HepG2 (cell line): Measurements from ENCODE around the gene CPNE1. TPM values are rescaled to one million over a fixed set of nuclear protein-coding genes. Genes with fewer than 3 reads are reported as not detected.

Source experiments
- HNF4A ChIP-seq: sonication (generic); formaldehyde crosslinking; IDR thresholded peaks from 2 replicates; pipeline ENCODE4 v1.4.0; 2020; ENCODE audit warnings: missing genetic modification reagents
- HOXA7 ChIP-seq: sonication (generic); formaldehyde crosslinking; IDR thresholded peaks from 2 replicates; pipeline ENCODE4 v1.8.1; 2022; ENCODE audit warnings: mild to moderate bottlenecking, missing genetic modification reagents, moderate library complexity
- KIAA2018 ChIP-seq: sonication (generic); formaldehyde crosslinking; IDR thresholded peaks from 2 replicates; pipeline ENCODE4 v1.5.0; 2020; ENCODE audit warnings: mild to moderate bottlenecking, missing genetic modification reagents, borderline replicate concordance
- ZBTB37 ChIP-seq: sonication (generic); formaldehyde crosslinking; IDR thresholded peaks from 2 replicates; pipeline ENCODE4 v1.4.0; 2020; ENCODE audit warnings: mild to moderate bottlenecking, missing genetic modification reagents
- ZNF142 ChIP-seq: sonication (generic); formaldehyde crosslinking; IDR thresholded peaks from 2 replicates; pipeline ENCODE4 v1.4.0; 2020; ENCODE audit warnings: missing genetic modification reagents
- ZNF230 ChIP-seq: sonication (generic); formaldehyde crosslinking; IDR thresholded peaks from 2 replicates; pipeline ENCODE4 v1.4.0; 2020; ENCODE audit warnings: mild to moderate bottlenecking, missing genetic modification reagents
- ZNF30 ChIP-seq: sonication (generic); formaldehyde crosslinking; IDR thresholded peaks from 2 replicates; pipeline ENCODE4 v1.5.0; 2020; ENCODE audit warnings: mild to moderate bottlenecking, missing genetic modification reagents
- ZNF333 ChIP-seq: sonication (generic); formaldehyde crosslinking; IDR thresholded peaks from 2 replicates; pipeline ENCODE4 v1.4.0; 2020; ENCODE audit warnings: mild to moderate bottlenecking, missing genetic modification reagents, borderline replicate concordance
- ZNF343 ChIP-seq: sonication (generic); formaldehyde crosslinking; IDR thresholded peaks from 2 replicates; pipeline ENCODE4 v1.4.0; 2020; ENCODE audit warnings: mild to moderate bottlenecking, missing genetic modification reagents
- ZNF383 ChIP-seq: sonication (generic); formaldehyde crosslinking; IDR thresholded peaks from 2 replicates; pipeline ENCODE4 v1.4.0; 2020; ENCODE audit warnings: missing genetic modification reagents, mild to moderate bottlenecking, borderline replicate concordance
- ZNF468 ChIP-seq: sonication (generic); formaldehyde crosslinking; IDR thresholded peaks from 2 replicates; pipeline ENCODE4 v1.8.0; 2022; ENCODE audit warnings: mild to moderate bottlenecking, moderate library complexity, missing genetic modification reagents
- ZNF510 ChIP-seq: sonication (generic); formaldehyde crosslinking; IDR thresholded peaks from 2 replicates; pipeline ENCODE4 v1.4.0; 2020; ENCODE audit warnings: low read depth, mild to moderate bottlenecking, missing genetic modification reagents
- ZNF782 ChIP-seq: sonication (generic); formaldehyde crosslinking; IDR thresholded peaks from 2 replicates; pipeline ENCODE4 v1.4.0; 2020; ENCODE audit warnings: missing genetic modification reagents, mild to moderate bottlenecking, borderline replicate concordance
- polyA plus RNA-seq, 8 experiments: library from polyadenylated mRNA; depleted of rRNA in 3 of 8; stranded (reverse) in 7 of 8; unstranded in 1 of 8; fragments of >200 nt; fragmentation: Illumina TruSeq in 4 of 8; extraction: Trizol in 4 of 8; gene quantifications; 2 replicates each; pipeline versions ENCODE4 v1.2.1 to v1.2.3, GENCODE V29; 2011 to 2016; ENCODE audit warnings: low read depth in 4 of 8, missing spikeins in 1 of 8, mixed read lengths in 1 of 8; ENCODE audit not compliant: insufficient read depth in 1 of 8
- total RNA-seq, 5 experiments: library from RNA; depleted of rRNA; stranded (reverse); fragments of >200 nt; fragmentation: Illumina TruSeq; extraction: Trizol; gene quantifications; 2 replicates each; pipeline ENCODE4 v1.2.3, GENCODE V29; 2016; ENCODE audit warnings: low read depth in 1 of 5

Gene CPNE1
- total and polyA plus RNA-seq, 2 of the 13 experiments (the other 11 are each of a cell fraction or from before 2014, with no cell fraction given): 408 to 431 TPM

GRCh38 chr20:35603695-35604448 is 60.8 kb downstream of the CPNE1 start (continued):
- TF ChIP-seq KIAA2018 (no peak), ZBTB37 (CRISPR knock-in tag) (no peak), HNF4A (CRISPR knock-in tag) (peak; percentile 50; the same call in 1 of the 2 replicates), ZNF468 (CRISPR knock-in tag) (no peak), ZNF333 (no peak), ZNF230 (CRISPR knock-in tag) (no peak), ZNF782 (no peak), ZNF383 (CRISPR knock-in tag) (no peak), ZNF30 (CRISPR knock-in tag) (no peak), ZNF510 (CRISPR knock-in tag) (no peak), ZNF343 (CRISPR knock-in tag) (no peak), ZNF142 (0 out of 2 replicates have a peak, but pooled peaks have one; percentile 36), HOXA7 (CRISPR knock-in tag) (no peak)
